Measurements from ENCODE around the gene GATA2. TPM values are rescaled to one million over a fixed set of nuclear protein-coding genes. Genes with fewer than 3 reads are reported as not detected.

GATA2 gene
- 467 and 505 TPM in 2 replicates for polyA plus RNA-seq (2013)

- no CpG with 5 or more reads among the region's 78 CpGs for WGBS (ENCODE audit: extremely low coverage, insufficient coverage, insufficient read length)
- peaks cover 59% of the 10 kb centered on the region for H3K79me1 ChIP-seq (ENCODE audit: low read length)
- H3K27ac ChIP-seq (ENCODE audit: low read depth, low read length), result peak within 1 kb of the TSS; percentile 52
- H4K12ac ChIP-seq (ENCODE audit: low read depth, low read length), result peak within 1 kb of the TSS; percentile 13
- H3K36me3 ChIP-seq (ENCODE audit: control insufficient read depth in 1 of 2, insufficient read depth in 2 of 2, low read length in 2 of 2), result peaks cover 16 to 29% of the 10 kb centered on the region in 2 experiments
- H3K79me2 ChIP-seq (ENCODE audit: control insufficient read depth, insufficient read depth, low read length, poor library complexity), result peaks cover 50% of the 10 kb centered on the region
- H3K4me3 ChIP-seq (ENCODE audit: low read depth, low read length), result peak within 1 kb of the TSS; percentile 61
- H3K18ac ChIP-seq (ENCODE audit: low read length), result peak within 1 kb of the TSS; percentile 83
- peak within 1 kb of the TSS; percentile 17 for H4K8ac ChIP-seq (ENCODE audit: low read depth, low read length)
- peak within 1 kb of the TSS; percentile 93 for H3K4me2 ChIP-seq (ENCODE audit: low read length)
- H3K4me1 ChIP-seq (ENCODE audit: control insufficient read depth in 1 of 2, insufficient read depth in 2 of 2, low read length in 2 of 2), result peaks cover 29 to 49% of the 10 kb centered on the region in 2 experiments
- H3K9me3 ChIP-seq (ENCODE audit: insufficient read depth, low read depth, low read length), result peaks cover 7% of the 10 kb centered on the region
- H3K23ac ChIP-seq (ENCODE audit: low read length), result no peak within 1 kb of the TSS
- H3K9ac ChIP-seq (ENCODE audit: low read length), result no peak within 1 kb of the TSS
- peak within 1 kb of the TSS; percentile 52 for H2BK5ac ChIP-seq (ENCODE audit: low read depth, low read length, poor library complexity)
- H2AFZ ChIP-seq (ENCODE audit: insufficient read depth, low read length, poor library complexity), result no peak within 1 kb of the TSS
- peak in 1 of 2 donors; percentile 71 for DNase-seq
- H4K91ac ChIP-seq (ENCODE audit: low read depth, low read length), result peak within 1 kb of the TSS; percentile 56
- no peak within 1 kb of the TSS for H2AK5ac ChIP-seq (ENCODE audit: low read length)
- H2BK12ac ChIP-seq (ENCODE audit: low read length), result peak within 1 kb of the TSS; percentile 8
- H3K27me3 ChIP-seq (ENCODE audit: insufficient read depth, low read length), result peaks cover 3% of the 10 kb centered on the region
- H2BK120ac ChIP-seq (ENCODE audit: insufficient read depth, low read length, poor library complexity), result peak within 1 kb of the TSS; percentile 36
- H3K4ac ChIP-seq (ENCODE audit: low read depth, low read length), result peak within 1 kb of the TSS; percentile 81
- H3K14ac ChIP-seq (ENCODE audit: low read length), result peak within 1 kb of the TSS; percentile 53
Measured at GRCh38 chr3:128492671-128493569, at the start of gene GATA2. Gene GATA2, minus strand, starts transcription at chr3:128493201. Its CDS starts 6,170 bp downstream, at chr3:128487031.

GRCh38 chr3:128541246-128541645 is 48.2 kb upstream of the GATA2 start:
- H3K27me3 ChIP-seq (ENCODE audit: insufficient read depth, low read length), result no peaks in the 10 kb centered on the region
- H3K79me2 ChIP-seq (ENCODE audit: control insufficient read depth, insufficient read depth, low read length, poor library complexity), result no peaks in the 10 kb centered on the region
- no peaks in the 10 kb centered on the region for H3K36me3 ChIP-seq (ENCODE audit: control insufficient read depth in 1 of 2, insufficient read depth in 2 of 2, low read length in 2 of 2)
- H3K4me2 ChIP-seq (ENCODE audit: low read length), result no peak overlapping the region
- no peak overlapping the region for H3K4ac ChIP-seq (ENCODE audit: low read depth, low read length)
- no peaks in the 10 kb centered on the region for H3K79me1 ChIP-seq (ENCODE audit: low read length)
- no peak overlapping the region for H2BK120ac ChIP-seq (ENCODE audit: insufficient read depth, low read length, poor library complexity)
- no peak overlapping the region for H3K23ac ChIP-seq (ENCODE audit: low read length)
- H3K18ac ChIP-seq (ENCODE audit: low read length), result no peak overlapping the region
- no peak overlapping the region for H4K8ac ChIP-seq (ENCODE audit: low read depth, low read length)
- peaks cover 4% of the 10 kb centered on the region for H3K9me3 ChIP-seq (ENCODE audit: insufficient read depth, low read depth, low read length)
- H2AK5ac ChIP-seq (ENCODE audit: low read length), result no peak overlapping the region
- WGBS (ENCODE audit: extremely low coverage, insufficient coverage, insufficient read length), result no CpG with 5 or more reads among the region's 2 CpGs
- peaks cover 3% of the 10 kb centered on the region in 2 experiments for H3K4me1 ChIP-seq (ENCODE audit: control insufficient read depth in 1 of 2, insufficient read depth in 2 of 2, low read length in 2 of 2)
- H2BK5ac ChIP-seq (ENCODE audit: low read depth, low read length, poor library complexity), result no peak overlapping the region
- no peak overlapping the region for H3K14ac ChIP-seq (ENCODE audit: low read length)
- no peak overlapping the region for H4K12ac ChIP-seq (ENCODE audit: low read depth, low read length)
- DNase-seq, result no peak
- H2AFZ ChIP-seq (ENCODE audit: insufficient read depth, low read length, poor library complexity), result no peak overlapping the region
- H3K4me3 ChIP-seq (ENCODE audit: low read depth, low read length), result no peak overlapping the region
- H3K9ac ChIP-seq (ENCODE audit: low read length), result no peak overlapping the region
- H2BK12ac ChIP-seq (ENCODE audit: low read length), result no peak overlapping the region
- H3K27ac ChIP-seq (ENCODE audit: low read depth, low read length), result no peak overlapping the region
- H4K91ac ChIP-seq (ENCODE audit: low read depth, low read length), result no peak overlapping the region

- Histone ChIP-seq H3K4me3 (ENCODE audit: low read depth, low read length) (no peak overlapping the region), H2AK5ac (ENCODE audit: low read length) (no peak overlapping the region), H3K23ac (ENCODE audit: low read length) (no peak overlapping the region), H3K4ac (ENCODE audit: low read depth, low read length) (no peak overlapping the region), H3K18ac (ENCODE audit: low read length) (no peak overlapping the region), H3K36me3 (ENCODE audit: control insufficient read depth in 1 of 2, insufficient read depth in 2 of 2, low read length in 2 of 2) (no peaks in the 10 kb centered on the region), H3K9ac (ENCODE audit: low read length) (no peak overlapping the region), H4K91ac (ENCODE audit: low read depth, low read length) (no peak overlapping the region), H4K12ac (ENCODE audit: low read depth, low read length) (no peak overlapping the region), H3K27ac (ENCODE audit: low read depth, low read length) (no peak overlapping the region), H2BK12ac (ENCODE audit: low read length) (no peak overlapping the region), H3K14ac (ENCODE audit: low read length) (no peak overlapping the region), H2BK120ac (ENCODE audit: insufficient read depth, low read length, poor library complexity) (no peak overlapping the region), H3K4me1 (ENCODE audit: control insufficient read depth in 1 of 2, insufficient read depth in 2 of 2, low read length in 2 of 2) (peaks cover 3% of the 10 kb centered on the region in 2 experiments), H3K27me3 (ENCODE audit: insufficient read depth, low read length) (no peaks in the 10 kb centered on the region), H2AFZ (ENCODE audit: insufficient read depth, low read length, poor library complexity) (no peak overlapping the region), H3K79me2 (ENCODE audit: control insufficient read depth, insufficient read depth, low read length, poor library complexity) (no peaks in the 10 kb centered on the region), H3K4me2 (ENCODE audit: low read length) (no peak overlapping the region), H3K9me3 (ENCODE audit: insufficient read depth, low read depth, low read length) (peaks cover 4% of the 10 kb centered on the region), H3K79me1 (ENCODE audit: low read length) (no peaks in the 10 kb centered on the region), H2BK5ac (ENCODE audit: low read depth, low read length, poor library complexity) (no peak overlapping the region), H4K8ac (ENCODE audit: low read depth, low read length) (no peak overlapping the region)
- no peak for DNase-seq
- no CpG with 5 or more reads among the region's 3 CpGs for WGBS (ENCODE audit: extremely low coverage, insufficient coverage, insufficient read length)
Measured at GRCh38 chr3:128539376-128539775, 46.4 kb upstream of the GATA2 start.

GRCh38 chr3:128537091-128537703 is 44.2 kb upstream of the GATA2 start:
- no CpG with 5 or more reads among the region's 4 CpGs for WGBS (ENCODE audit: extremely low coverage, insufficient coverage, insufficient read length)
- no peak overlapping the region for H2BK120ac ChIP-seq (ENCODE audit: insufficient read depth, low read length, poor library complexity)
- H3K9ac ChIP-seq (ENCODE audit: low read length), result no peak overlapping the region
- peaks cover 4% of the 10 kb centered on the region for H3K9me3 ChIP-seq (ENCODE audit: insufficient read depth, low read depth, low read length)
- no peak overlapping the region for H3K14ac ChIP-seq (ENCODE audit: low read length)
- H3K27me3 ChIP-seq (ENCODE audit: insufficient read depth, low read length), result no peaks in the 10 kb centered on the region
- H4K8ac ChIP-seq (ENCODE audit: low read depth, low read length), result no peak overlapping the region
- no peak overlapping the region for H3K27ac ChIP-seq (ENCODE audit: low read depth, low read length)
- no peak overlapping the region for H3K4me3 ChIP-seq (ENCODE audit: low read depth, low read length)
- no peak overlapping the region for H3K4me2 ChIP-seq (ENCODE audit: low read length)
- H2BK12ac ChIP-seq (ENCODE audit: low read length), result no peak overlapping the region
- no peak overlapping the region for H3K4ac ChIP-seq (ENCODE audit: low read depth, low read length)
- H4K12ac ChIP-seq (ENCODE audit: low read depth, low read length), result no peak overlapping the region
- no peak overlapping the region for H4K91ac ChIP-seq (ENCODE audit: low read depth, low read length)
- H3K23ac ChIP-seq (ENCODE audit: low read length), result no peak overlapping the region
- no peak overlapping the region for H2AFZ ChIP-seq (ENCODE audit: insufficient read depth, low read length, poor library complexity)
- H3K79me2 ChIP-seq (ENCODE audit: control insufficient read depth, insufficient read depth, low read length, poor library complexity), result no peaks in the 10 kb centered on the region
- H3K18ac ChIP-seq (ENCODE audit: low read length), result no peak overlapping the region
- DNase-seq, result peak; percentile 11 to 54
- H2AK5ac ChIP-seq (ENCODE audit: low read length), result no peak overlapping the region
- H3K4me1 ChIP-seq (ENCODE audit: control insufficient read depth in 1 of 2, insufficient read depth in 2 of 2, low read length in 2 of 2), result peaks cover 3% of the 10 kb centered on the region in 2 experiments
- H3K36me3 ChIP-seq (ENCODE audit: control insufficient read depth in 1 of 2, insufficient read depth in 2 of 2, low read length in 2 of 2), result no peaks in the 10 kb centered on the region
- H2BK5ac ChIP-seq (ENCODE audit: low read depth, low read length, poor library complexity), result no peak overlapping the region
- no peaks in the 10 kb centered on the region for H3K79me1 ChIP-seq (ENCODE audit: low read length)
